HG03565 (cell line): Measurements from ENCODE around the gene TOMM70.
"Not testable (repeated sequence)": the region's sequence is repeated elsewhere in the genome, so short reads cannot be mapped to it uniquely, and the experiment has no call there.

ENCODE experiments used
- ATAC-seq: cut with Tn5 transposase; IDR thresholded peaks from one replicate; pipeline ENCODE4 v1.9.1; 2021; ENCODE audit warnings: mild to moderate bottlenecking, moderate library complexity; ENCODE audit not compliant: unreplicated experiment

Gene TOMM70

GRCh38 chr3:100400780-100401673 is at the start of gene TOMM70, which contains the start of gene LNP1:
TSS of gene TOMM70 (minus strand) at chr3:100401089. CDS start at chr3:100400949, 140 bp downstream.
TSS of gene LNP1 (plus strand) at chr3:100401539. CDS start at chr3:100429730, 28,191 bp downstream.
- peak; percentile 79 for ATAC-seq

DNA sequence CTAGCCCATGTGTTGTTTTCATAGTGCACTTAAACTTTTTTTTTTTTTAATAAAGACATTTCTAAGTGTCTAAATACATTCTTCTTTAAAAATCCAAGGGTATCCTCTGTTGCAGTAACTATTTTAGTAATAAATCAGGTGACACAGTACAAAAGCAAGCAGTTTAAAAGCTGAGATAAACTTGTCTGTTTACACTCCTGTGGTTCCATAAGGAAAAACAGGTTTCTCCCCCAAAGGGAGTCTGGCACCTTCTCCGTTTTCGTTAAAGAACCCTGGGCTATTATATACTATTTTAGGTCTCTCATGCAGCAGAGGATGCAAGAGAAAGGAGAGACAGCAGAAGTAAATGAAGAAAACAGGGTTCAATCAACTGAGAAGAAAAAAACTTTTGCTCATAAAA is 48.3 kb upstream of the TOMM70 start:
- ATAC-seq: no peak

DNA sequence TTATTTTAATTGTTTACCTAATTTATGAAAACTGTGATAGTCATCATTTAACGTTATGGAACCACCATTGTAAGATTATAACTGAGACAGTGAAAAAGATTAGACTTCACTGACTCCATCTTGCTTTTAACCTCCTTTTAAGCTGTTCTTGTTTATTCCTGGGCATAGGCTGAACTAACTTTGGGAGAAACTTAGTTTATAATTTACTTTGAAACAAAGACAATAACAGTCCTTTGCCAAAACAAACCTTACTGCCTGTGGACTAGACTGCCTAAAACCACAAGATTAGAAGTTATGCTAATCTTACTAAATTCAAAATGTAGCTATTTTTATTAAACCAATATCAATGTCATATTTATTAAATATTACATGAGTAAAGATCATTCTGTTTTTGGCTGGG is 47.2 kb upstream of the TOMM70 start:
- ATAC-seq: no peak

GRCh38 chr3:100447067-100447466 is 46.2 kb upstream of the TOMM70 start:
- not testable (repeated sequence) for ATAC-seq

GRCh38 chr3:100443690-100444089 is 42.8 kb upstream of the TOMM70 start:
- no peak for ATAC-seq

DNA sequence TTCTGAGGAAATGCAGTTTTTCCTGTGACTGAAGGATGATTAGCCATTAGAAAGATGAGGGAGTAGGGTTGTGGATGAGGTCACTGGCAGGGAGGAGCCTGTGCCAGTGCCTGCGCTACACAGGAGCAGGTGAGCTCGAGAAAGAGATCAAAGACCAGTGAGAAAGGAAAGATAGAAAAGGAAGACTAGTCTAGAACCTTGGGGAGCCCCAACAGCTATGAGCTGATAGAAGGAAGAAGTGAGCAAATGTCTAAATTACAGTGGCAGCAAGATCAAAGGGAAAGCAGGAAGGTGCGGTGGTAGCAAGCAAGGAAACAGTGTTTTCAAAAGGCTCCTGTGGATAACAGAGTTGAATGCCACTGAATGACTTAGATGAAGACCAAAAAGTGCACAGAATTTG is 40.0 kb upstream of the TOMM70 start:
- ATAC-seq: no peak

- no peak for ATAC-seq
These were observed 37.7 kb upstream of the TOMM70 start for GRCh38 chr3:100438623-100438974.

DNA sequence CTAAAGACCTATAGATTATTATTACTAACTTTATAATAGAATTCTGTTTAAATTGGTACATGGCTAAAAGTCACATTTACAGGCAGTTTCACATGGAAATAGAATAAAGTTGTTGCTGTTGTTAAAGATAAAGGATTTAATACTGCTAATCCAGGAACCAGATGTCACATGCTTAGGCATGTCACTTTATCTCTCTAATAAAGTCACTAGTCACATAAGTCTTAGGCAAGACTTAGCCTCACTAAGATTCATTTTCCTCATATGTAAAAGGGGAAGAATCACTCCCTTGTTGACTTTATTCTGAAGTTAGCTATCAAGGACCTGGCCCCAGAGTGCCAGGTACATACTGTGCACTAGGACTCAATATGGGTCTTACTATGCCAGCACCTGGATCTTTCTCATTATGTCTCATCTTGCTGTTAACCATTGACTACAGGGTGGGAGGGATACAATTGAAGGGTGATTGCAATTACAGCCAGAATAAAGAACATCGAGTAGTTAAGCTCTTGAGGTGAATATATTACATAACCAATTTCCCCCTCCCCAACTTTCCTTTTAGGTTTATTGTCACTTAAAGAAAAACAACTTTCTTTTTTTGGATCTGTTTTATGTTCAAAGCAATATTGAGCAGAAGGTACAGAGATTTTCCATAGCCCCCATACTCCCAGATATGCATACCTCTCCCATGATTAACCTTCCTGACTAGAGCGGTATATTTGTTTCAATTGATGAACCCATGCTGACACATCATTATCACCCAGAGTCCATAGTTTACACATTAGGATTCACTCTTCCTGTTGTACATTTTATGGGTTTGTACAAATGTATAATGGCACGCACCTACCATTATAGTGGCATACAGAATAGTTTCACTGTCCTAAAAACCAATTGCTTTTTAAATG is 37.1 kb upstream of the TOMM70 start:
- ATAC-seq: no peak

DNA sequence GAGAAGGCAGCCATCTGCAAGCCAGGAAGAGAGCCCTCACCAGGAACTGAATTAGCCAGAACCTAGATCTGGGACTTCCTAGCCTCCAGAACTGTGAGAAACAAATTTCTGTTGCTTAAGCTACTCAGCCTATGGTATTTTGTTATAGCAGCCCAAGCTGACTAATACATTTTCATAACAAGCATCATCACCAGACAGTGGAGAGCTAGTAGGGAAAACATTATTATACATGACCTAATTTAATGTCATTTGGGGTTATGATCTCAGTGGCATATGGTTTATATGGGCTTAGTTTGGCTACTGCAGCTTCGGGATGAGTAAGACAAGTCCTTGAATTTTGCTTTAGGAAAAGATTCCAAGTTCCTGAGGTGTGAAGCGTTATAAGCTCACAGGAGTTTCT is 36.1 kb upstream of the TOMM70 start:
- no peak for ATAC-seq

GRCh38 chr3:100429187-100429716 is 28.4 kb upstream of the TOMM70 start:
- no peak for ATAC-seq

GRCh38 chr3:100427699-100428098 is 26.8 kb upstream of the TOMM70 start:
- no peak for ATAC-seq

GRCh38 chr3:100426067-100426682 is 25.3 kb upstream of the TOMM70 start:
- no peak for ATAC-seq

GRCh38 chr3:100425316-100425715 is 24.4 kb upstream of the TOMM70 start:
- ATAC-seq: no peak

DNA sequence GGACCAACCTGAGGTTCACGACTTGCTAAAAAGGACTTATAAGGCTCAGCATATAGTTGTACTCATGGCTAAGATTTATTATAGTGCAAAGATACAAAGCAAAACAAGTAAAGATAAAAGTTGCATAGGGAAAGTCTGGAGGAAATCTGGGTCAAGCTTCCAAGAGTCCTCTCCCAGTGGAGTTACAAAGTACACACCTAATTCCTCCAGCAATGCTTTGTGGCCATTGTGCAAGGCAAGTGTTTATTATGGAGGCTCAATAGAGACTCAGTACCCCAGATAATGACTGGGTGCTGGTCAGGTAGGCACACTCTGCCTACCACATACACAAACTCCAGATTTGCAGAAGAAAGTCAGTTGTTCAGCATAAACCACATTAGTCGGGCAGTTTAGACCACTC is 23.4 kb upstream of the TOMM70 start:
- ATAC-seq: no peak

- ATAC-seq: no peak
These were observed 22.7 kb upstream of the TOMM70 start for GRCh38 chr3:100423611-100424010.

GRCh38 chr3:100420885-100421284 is 20.0 kb upstream of the TOMM70 start:
- no peak for ATAC-seq

DNA sequence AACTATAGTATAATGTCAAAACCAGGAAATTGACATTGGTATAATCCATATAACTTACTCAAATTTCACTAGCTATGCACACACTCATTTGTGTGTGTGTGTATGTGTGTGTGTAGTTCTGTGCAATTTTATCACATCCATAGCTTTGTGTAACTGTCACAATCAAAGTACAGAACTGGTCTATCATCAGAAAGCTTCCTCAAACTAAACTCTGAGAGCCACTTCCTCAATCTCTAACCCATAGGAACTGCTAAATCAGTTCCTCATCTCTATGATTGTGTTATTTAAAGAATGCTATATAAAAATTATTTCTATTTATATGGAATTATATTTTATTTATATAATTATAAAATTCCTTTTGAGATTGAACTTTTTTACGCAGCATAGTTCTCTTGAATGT is 18.5 kb upstream of the TOMM70 start:
- no peak for ATAC-seq

GRCh38 chr3:100416863-100417262 is 16.0 kb upstream of the TOMM70 start:
- ATAC-seq: no peak

DNA sequence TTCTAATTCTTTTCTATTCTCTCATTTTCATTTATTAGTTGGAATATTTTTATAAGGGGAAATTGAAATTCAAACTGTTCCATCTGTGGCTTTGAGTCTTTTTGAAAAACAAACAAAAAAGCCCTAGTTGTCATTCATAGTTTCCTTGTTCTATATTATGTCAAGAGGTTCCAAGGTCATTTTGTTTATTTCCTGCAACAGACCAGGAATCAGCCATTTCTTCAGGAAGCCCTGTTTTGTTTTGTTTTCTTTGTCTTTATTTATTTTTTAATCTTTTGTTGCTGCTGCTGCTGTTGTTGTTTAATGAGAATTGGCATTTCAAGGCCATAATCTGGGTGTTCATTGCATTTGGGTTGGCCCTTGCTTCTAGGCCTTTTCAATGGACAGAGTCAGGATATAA is 15.3 kb upstream of the TOMM70 start:
- ATAC-seq: no peak

DNA sequence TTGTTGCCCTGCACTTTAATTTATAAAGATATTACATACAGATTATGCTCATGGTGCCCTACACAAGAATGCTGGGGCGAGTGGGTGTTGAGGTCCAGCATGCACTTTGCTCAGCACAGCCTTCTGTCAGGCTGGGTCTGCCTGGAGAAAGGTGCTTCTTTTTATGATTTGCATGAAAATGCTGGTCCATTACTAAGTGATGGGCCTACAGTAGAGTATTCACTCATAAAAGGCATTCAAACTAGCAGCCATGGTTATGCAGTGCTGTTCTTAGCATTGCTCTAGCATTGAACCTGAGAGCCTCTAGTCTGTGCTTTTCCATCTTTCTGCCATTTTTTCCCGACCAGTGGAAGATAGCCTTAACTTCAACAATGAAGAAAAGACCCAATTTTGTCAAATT is 12.7 kb upstream of the TOMM70 start:
- no peak for ATAC-seq
